K562 (cell line): ENCODE measurements around the gene PDE6D. TPM values are rescaled to one million over a fixed set of nuclear protein-coding genes. Genes with fewer than 3 reads are reported as not detected.
A peak's percentile ranks its signal among the peaks of the same experiment; 100 is the strongest.

Source experiments
- BHLHE40 ChIP-seq: IDR thresholded peaks from 2 replicates; pipeline ENCODE4 v1.6.1; 2011; ENCODE audit warnings: low read length, improper control_type of control experiment
- BRD9 ChIP-seq: fragments of 450-650 bp; IDR thresholded peaks from 2 replicates; pipeline ENCODE4 v1.6.1; 2018; ENCODE audit warnings: low read depth; ENCODE audit not compliant: partially characterized antibody
- HLTF ChIP-seq: fragments of 450-650 bp; IDR thresholded peaks from 2 replicates; pipeline ENCODE4 v1.6.1; 2016
- MAX ChIP-seq: sonication (generic); formaldehyde crosslinking; IDR thresholded peaks from 2 replicates; pipeline ENCODE4 v1.9.0; 2022; ENCODE audit warnings: mild to moderate bottlenecking, missing genetic modification reagents
- MCM2 ChIP-seq: fragments of 450-650 bp; IDR thresholded peaks from 2 replicates; pipeline ENCODE4 v1.6.1; 2017; ENCODE audit warnings: low read depth, mild to moderate bottlenecking
- NFRKB ChIP-seq: fragments of 450-650 bp; IDR thresholded peaks from 2 replicates; pipeline ENCODE4 v1.6.1; 2016; ENCODE audit warnings: low read depth
- POLR2H ChIP-seq: IDR thresholded peaks from 2 replicates; pipeline ENCODE4 v1.6.1; 2016; ENCODE audit warnings: missing genetic modification characterization, low read depth, mild to moderate bottlenecking, control low read depth, missing compliant biosample characterization, moderate library complexity
- RBM15 ChIP-seq: fragments of 200-400 bp; formaldehyde crosslinking; IDR thresholded peaks from 2 replicates; pipeline ENCODE4 v1.6.1; 2018; ENCODE audit warnings: mild to moderate bottlenecking, low read length, moderate library complexity; ENCODE audit not compliant: insufficient read depth
- RBM25 ChIP-seq: fragments of 200-400 bp; formaldehyde crosslinking; IDR thresholded peaks from 2 replicates; pipeline ENCODE4 v1.6.1; 2018; ENCODE audit warnings: low read length, low read depth, moderate library complexity; ENCODE audit not compliant: severe bottlenecking
- TCF7L2 ChIP-seq: fragments of 150-350 bp; IDR thresholded peaks from 2 replicates; pipeline ENCODE4 v1.6.1; 2016; ENCODE audit warnings: low read depth, mild to moderate bottlenecking, low read length, moderate library complexity
- ZNF764 ChIP-seq: fragments of 250-450 bp; sonication (Bioruptor Pico); IDR thresholded peaks from 2 replicates; pipeline ENCODE4 v1.4.0; 2020; ENCODE audit warnings: low read depth, mild to moderate bottlenecking, moderate library complexity
- polyA plus RNA-seq, 8 experiments: library from polyadenylated mRNA; depleted of rRNA in 4 of 8; stranded (reverse) in 5 of 8; unstranded in 3 of 8; fragments of >200 nt; fragmentation: Nextera tagmentation in 2 of 8; fragmentation: Illumina TruSeq in 1 of 8; extraction: Ambion mirVana in 2 of 8; extraction: Trizol in 1 of 8; gene quantifications; 2 replicates each; pipeline versions ENCODE4 v1.2.1 to v1.2.3, GENCODE V29; 2011 to 2014; ENCODE audit warnings: inconsistent platforms in 1 of 8, missing spikeins in 1 of 8
- total RNA-seq, 7 experiments: library from RNA; depleted of rRNA in 6 of 7; stranded (reverse); fragments of >200 nt in 6 of 7; fragmentation: Illumina TruSeq in 2 of 7; extraction: Trizol in 2 of 7; gene quantifications; 2 replicates each; pipeline versions ENCODE4 v1.2.1 to v1.2.3, GENCODE V29; 2011 to 2021; ENCODE audit warnings: low replicate concordance in 1 of 7
- TF ChIP-seq, protein P1 (sequence below): fragments of 250-450 bp; sonication (Bioruptor Pico); IDR thresholded peaks from 2 replicates; pipeline ENCODE4 v1.9.0; 2021; ENCODE audit warnings: mild to moderate bottlenecking, inconsistent platforms
- TF ChIP-seq, protein P2 (sequence below): sonication (generic); formaldehyde crosslinking; IDR thresholded peaks from 2 replicates; pipeline ENCODE4 v1.9.0; 2022; ENCODE audit warnings: mild to moderate bottlenecking, missing genetic modification reagents
- TF ChIP-seq, protein P3 (sequence below), 2 experiments: IDR thresholded peaks; 2 replicates each; pipeline ENCODE4 v1.6.1; 2011; ENCODE audit warnings: borderline replicate concordance in 1 of 2, control low read depth in 1 of 2, low read depth in 1 of 2, low read length in 1 of 2, mild to moderate bottlenecking in 1 of 2, mixed read lengths in 1 of 2, moderate library complexity in 1 of 2; ENCODE audit not compliant: insufficient read depth in 1 of 2, insufficient read length in 1 of 2, poor library complexity in 1 of 2, severe bottlenecking in 1 of 2; ENCODE audit errors: extremely low read depth in 1 of 2
- TF ChIP-seq, protein P4 (sequence below): fragments of 450-650 bp; IDR thresholded peaks from 2 replicates; pipeline ENCODE4 v1.6.1; 2018; ENCODE audit warnings: mild to moderate bottlenecking, low read depth; ENCODE audit not compliant: partially characterized antibody

PDE6D gene
- total and polyA plus RNA-seq, 9 of the 15 experiments (the other 6 are each of a cell fraction or from before 2014, with no cell fraction given): 0.65 to 11.6 (median 7.0) TPM

DNA sequence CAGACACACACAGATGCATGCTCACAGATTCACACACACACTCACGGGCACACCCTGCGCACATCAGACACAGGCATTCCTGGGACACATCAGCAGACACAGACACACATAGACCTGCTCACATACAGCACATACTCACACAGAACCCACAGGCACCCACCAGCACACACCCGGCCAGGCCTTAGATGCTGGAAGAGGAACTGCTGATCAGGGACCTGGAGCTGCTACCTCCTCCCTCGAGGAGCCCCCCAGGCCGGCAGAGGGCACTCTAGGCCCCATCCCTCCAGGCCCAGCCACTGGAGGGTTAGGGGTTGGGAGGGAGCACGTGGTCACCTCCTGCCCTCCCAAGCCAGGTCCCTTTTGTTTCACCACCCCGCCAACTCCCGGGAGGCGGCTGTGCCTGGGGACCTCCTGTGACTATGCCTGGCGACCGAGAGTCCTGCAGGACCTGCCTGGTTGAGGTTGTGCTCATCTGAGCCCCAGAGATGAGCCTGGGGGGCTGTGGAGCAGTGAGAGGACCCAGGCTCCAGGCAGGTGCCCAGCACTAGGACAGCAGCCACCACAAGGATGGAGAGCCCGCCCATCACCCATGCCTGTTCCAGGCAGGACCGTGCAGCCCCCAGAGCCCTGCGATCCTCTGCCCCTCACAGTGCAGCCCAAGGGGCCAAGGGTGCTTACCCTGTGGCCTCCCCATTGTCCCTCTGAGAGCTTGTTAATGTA lies 93.8 kb downstream of the PDE6D start (continued):
- TF ChIP-seq RBM15 (no peak), POLR2H (tag) (no peak), NFRKB (no peak), BHLHE40 (no peak; the same call in 1 of the 2 replicates), BRD9 (no peak), MAX (CRISPR knock-in tag) (peak; percentile 93), RBM25 (no peak), TCF7L2 (no peak), ZNF764 (CRISPR knock-in tag) (no peak), HLTF (no peak), MCM2 (no peak)
- TF ChIP-seq, protein P1, sequence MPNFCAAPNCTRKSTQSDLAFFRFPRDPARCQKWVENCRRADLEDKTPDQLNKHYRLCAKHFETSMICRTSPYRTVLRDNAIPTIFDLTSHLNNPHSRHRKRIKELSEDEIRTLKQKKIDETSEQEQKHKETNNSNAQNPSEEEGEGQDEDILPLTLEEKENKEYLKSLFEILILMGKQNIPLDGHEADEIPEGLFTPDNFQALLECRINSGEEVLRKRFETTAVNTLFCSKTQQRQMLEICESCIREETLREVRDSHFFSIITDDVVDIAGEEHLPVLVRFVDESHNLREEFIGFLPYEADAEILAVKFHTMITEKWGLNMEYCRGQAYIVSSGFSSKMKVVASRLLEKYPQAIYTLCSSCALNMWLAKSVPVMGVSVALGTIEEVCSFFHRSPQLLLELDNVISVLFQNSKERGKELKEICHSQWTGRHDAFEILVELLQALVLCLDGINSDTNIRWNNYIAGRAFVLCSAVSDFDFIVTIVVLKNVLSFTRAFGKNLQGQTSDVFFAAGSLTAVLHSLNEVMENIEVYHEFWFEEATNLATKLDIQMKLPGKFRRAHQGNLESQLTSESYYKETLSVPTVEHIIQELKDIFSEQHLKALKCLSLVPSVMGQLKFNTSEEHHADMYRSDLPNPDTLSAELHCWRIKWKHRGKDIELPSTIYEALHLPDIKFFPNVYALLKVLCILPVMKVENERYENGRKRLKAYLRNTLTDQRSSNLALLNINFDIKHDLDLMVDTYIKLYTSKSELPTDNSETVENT (CRISPR knock-in tag): no peak
- TF ChIP-seq, protein P2, sequence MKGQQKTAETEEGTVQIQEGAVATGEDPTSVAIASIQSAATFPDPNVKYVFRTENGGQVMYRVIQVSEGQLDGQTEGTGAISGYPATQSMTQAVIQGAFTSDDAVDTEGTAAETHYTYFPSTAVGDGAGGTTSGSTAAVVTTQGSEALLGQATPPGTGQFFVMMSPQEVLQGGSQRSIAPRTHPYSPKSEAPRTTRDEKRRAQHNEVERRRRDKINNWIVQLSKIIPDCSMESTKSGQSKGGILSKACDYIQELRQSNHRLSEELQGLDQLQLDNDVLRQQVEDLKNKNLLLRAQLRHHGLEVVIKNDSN (CRISPR knock-in tag): peak; percentile 89
- TF ChIP-seq, protein P3, sequence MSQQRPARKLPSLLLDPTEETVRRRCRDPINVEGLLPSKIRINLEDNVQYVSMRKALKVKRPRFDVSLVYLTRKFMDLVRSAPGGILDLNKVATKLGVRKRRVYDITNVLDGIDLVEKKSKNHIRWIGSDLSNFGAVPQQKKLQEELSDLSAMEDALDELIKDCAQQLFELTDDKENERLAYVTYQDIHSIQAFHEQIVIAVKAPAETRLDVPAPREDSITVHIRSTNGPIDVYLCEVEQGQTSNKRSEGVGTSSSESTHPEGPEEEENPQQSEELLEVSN (IDR thresholded peaks at IDR 0.05; ENCODE audit: borderline replicate concordance in 1 of 2, extremely low read depth in 1 of 2, insufficient read depth in 1 of 2, insufficient read length in 1 of 2, low read depth in 1 of 2, low read length in 1 of 2, poor library complexity in 1 of 2, severe bottlenecking in 1 of 2): peak; percentile 73 to 82
- TF ChIP-seq, protein P4, sequence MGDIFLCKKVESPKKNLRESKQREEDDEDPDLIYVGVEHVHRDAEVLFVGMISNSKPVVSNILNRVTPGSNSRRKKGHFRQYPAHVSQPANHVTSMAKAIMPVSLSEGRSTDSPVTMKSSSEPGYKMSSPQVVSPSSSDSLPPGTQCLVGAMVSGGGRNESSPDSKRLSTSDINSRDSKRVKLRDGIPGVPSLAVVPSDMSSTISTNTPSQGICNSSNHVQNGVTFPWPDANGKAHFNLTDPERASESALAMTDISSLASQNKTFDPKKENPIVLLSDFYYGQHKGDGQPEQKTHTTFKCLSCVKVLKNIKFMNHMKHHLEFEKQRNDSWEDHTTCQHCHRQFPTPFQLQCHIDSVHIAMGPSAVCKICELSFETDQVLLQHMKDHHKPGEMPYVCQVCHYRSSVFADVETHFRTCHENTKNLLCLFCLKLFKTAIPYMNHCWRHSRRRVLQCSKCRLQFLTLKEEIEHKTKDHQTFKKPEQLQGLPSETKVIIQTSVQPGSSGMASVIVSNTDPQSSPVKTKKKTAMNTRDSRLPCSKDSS: no peak
